Parathyroid adenoma (tissue), 2 donors: Measurements from ENCODE around the gene HSPA6.

Experiments used
- H2AFZ ChIP-seq: fragments of 300-600 bp; sonication (generic); one replicate; pipeline ENCODE4 v1.7.0; 2017; ENCODE audit warnings: antibody characterized with exemption, mild to moderate bottlenecking
- H3K27ac ChIP-seq: fragments of 300-600 bp; sonication (generic); one replicate; pipeline ENCODE4 v1.7.0; 2017
- H3K27me3 ChIP-seq: fragments of 300-600 bp; sonication (generic); one replicate; pipeline ENCODE4 v1.7.0; 2017; ENCODE audit warnings: low read length; ENCODE audit not compliant: control insufficient read depth, insufficient read depth
- H3K36me3 ChIP-seq: fragments of 300-600 bp; sonication (generic); one replicate; pipeline ENCODE4 v1.7.0; 2017; ENCODE audit warnings: low read length; ENCODE audit not compliant: control insufficient read depth, insufficient read depth
- H3K4me1 ChIP-seq: fragments of 300-600 bp; sonication (generic); one replicate; pipeline ENCODE4 v1.7.0; 2017; ENCODE audit warnings: control low read depth
- H3K4me2 ChIP-seq: fragments of 300-600 bp; sonication (generic); one replicate; pipeline ENCODE4 v1.7.0; 2017; ENCODE audit warnings: low read length
- H3K4me3 ChIP-seq: fragments of 300-600 bp; sonication (generic); one replicate; pipeline ENCODE4 v1.7.0; 2017; ENCODE audit warnings: low read depth, low read length
- H3K79me2 ChIP-seq: fragments of 300-600 bp; sonication (generic); one replicate; pipeline ENCODE4 v1.7.0; 2017; ENCODE audit warnings: control low read depth
- H3K9ac ChIP-seq: fragments of 300-600 bp; sonication (generic); one replicate; pipeline ENCODE4 v1.7.0; 2017; ENCODE audit warnings: mild to moderate bottlenecking
- H3K9me3 ChIP-seq: fragments of 300-600 bp; sonication (generic); one replicate; pipeline ENCODE4 v1.7.0; 2017; ENCODE audit warnings: low read length; ENCODE audit not compliant: control insufficient read depth
- CTCF ChIP-seq: fragments of 300-600 bp; sonication (generic); IDR thresholded peaks from one replicate; pipeline ENCODE4 v1.7.0; 2017; ENCODE audit warnings: antibody characterized with exemption, mild to moderate bottlenecking
- donor health status: primary hyperparathyroidism.

The HSPA6 gene

GRCh38 chr1:161497961-161498360 lies 26.4 kb upstream of the HSPA6 start:
- Histone ChIP-seq H3K79me2 (no peaks in the 10 kb centered on the region), H3K4me2 (no peak overlapping the region), H3K27me3 (no peaks in the 10 kb centered on the region), H3K4me1 (no peaks in the 10 kb centered on the region), H2AFZ (no peak overlapping the region), H3K4me3 (no peak overlapping the region), H3K36me3 (no peaks in the 10 kb centered on the region), H3K9me3 (no peaks in the 10 kb centered on the region), H3K27ac (no peak overlapping the region), H3K9ac (no peak overlapping the region)
- no peak for TF ChIP-seq CTCF

- Histone ChIP-seq H3K36me3 (no peaks in the 10 kb centered on the region), H2AFZ (no peak overlapping the region), H3K9ac (no peak overlapping the region), H3K4me2 (no peak overlapping the region), H3K4me3 (no peak overlapping the region), H3K79me2 (no peaks in the 10 kb centered on the region), H3K27me3 (no peaks in the 10 kb centered on the region), H3K9me3 (no peaks in the 10 kb centered on the region), H3K4me1 (no peaks in the 10 kb centered on the region), H3K27ac (no peak overlapping the region)
- TF ChIP-seq CTCF: no peak
Measured at GRCh38 chr1:161498646-161499045, 25.7 kb upstream of the HSPA6 start.

GRCh38 chr1:161499099-161500039 lies 25.0 kb upstream of the HSPA6 start:
- H3K9me3 ChIP-seq: no peaks in the 10 kb centered on the region
- no peak for TF ChIP-seq CTCF
- H3K27me3 ChIP-seq: no peaks in the 10 kb centered on the region
- H3K27ac ChIP-seq: no peak overlapping the region
- H3K4me3 ChIP-seq: no peak overlapping the region
- no peak overlapping the region for H2AFZ ChIP-seq
- H3K4me2 ChIP-seq: no peak overlapping the region
- no peak overlapping the region for H3K9ac ChIP-seq
- H3K79me2 ChIP-seq: no peaks in the 10 kb centered on the region
- no peaks in the 10 kb centered on the region for H3K4me1 ChIP-seq
- H3K36me3 ChIP-seq: no peaks in the 10 kb centered on the region

GRCh38 chr1:161501234-161501633 lies 23.1 kb upstream of the HSPA6 start:
- H3K36me3 ChIP-seq: no peaks in the 10 kb centered on the region
- no peak for TF ChIP-seq CTCF
- H3K9me3 ChIP-seq: no peaks in the 10 kb centered on the region
- no peaks in the 10 kb centered on the region for H3K27me3 ChIP-seq
- H3K27ac ChIP-seq: no peak overlapping the region
- no peak overlapping the region for H3K4me3 ChIP-seq
- H3K4me2 ChIP-seq: no peak overlapping the region
- H3K4me1 ChIP-seq: no peaks in the 10 kb centered on the region
- H3K9ac ChIP-seq: no peak overlapping the region
- H2AFZ ChIP-seq: no peak overlapping the region
- no peaks in the 10 kb centered on the region for H3K79me2 ChIP-seq

GRCh38 chr1:161502181-161502580 lies 22.2 kb upstream of the HSPA6 start:
- no peaks in the 10 kb centered on the region for H3K4me1 ChIP-seq
- no peak for TF ChIP-seq CTCF
- H3K4me3 ChIP-seq: no peak overlapping the region
- no peak overlapping the region for H3K9ac ChIP-seq
- H3K36me3 ChIP-seq: no peaks in the 10 kb centered on the region
- no peak overlapping the region for H2AFZ ChIP-seq
- no peaks in the 10 kb centered on the region for H3K27me3 ChIP-seq
- no peak overlapping the region for H3K4me2 ChIP-seq
- no peaks in the 10 kb centered on the region for H3K79me2 ChIP-seq
- no peak overlapping the region for H3K27ac ChIP-seq
- no peaks in the 10 kb centered on the region for H3K9me3 ChIP-seq
